ENCODE data around the gene MRPS16. TPM values are rescaled to one million over a fixed set of nuclear protein-coding genes. Genes with fewer than 3 reads are reported as not detected.

MRPS16 gene
- total and polyA plus RNA-seq, 2 of the 13 experiments (the other 11 are each of a cell fraction or from before 2014, with no cell fraction given) = 70.1 to 135 TPM

- no peaks in the 10 kb centered on the region for H3K79me2 ChIP-seq (ENCODE audit: insufficient read depth, low read length)
- no peak for TF ChIP-seq ZBTB4 (CRISPR knock-in tag; IDR thresholded peaks at IDR 0.05; ENCODE audit: borderline replicate concordance)
- no peak for TF ChIP-seq TARDBP (CRISPR knock-in tag; IDR thresholded peaks at IDR 0.05)
- TF ChIP-seq CC2D1A (CRISPR knock-in tag; IDR thresholded peaks at IDR 0.05) = no peak
- TF ChIP-seq GTF3A (CRISPR knock-in tag; conservative IDR thresholded peaks at IDR 0.05) = no peak
- TF ChIP-seq, protein P1, sequence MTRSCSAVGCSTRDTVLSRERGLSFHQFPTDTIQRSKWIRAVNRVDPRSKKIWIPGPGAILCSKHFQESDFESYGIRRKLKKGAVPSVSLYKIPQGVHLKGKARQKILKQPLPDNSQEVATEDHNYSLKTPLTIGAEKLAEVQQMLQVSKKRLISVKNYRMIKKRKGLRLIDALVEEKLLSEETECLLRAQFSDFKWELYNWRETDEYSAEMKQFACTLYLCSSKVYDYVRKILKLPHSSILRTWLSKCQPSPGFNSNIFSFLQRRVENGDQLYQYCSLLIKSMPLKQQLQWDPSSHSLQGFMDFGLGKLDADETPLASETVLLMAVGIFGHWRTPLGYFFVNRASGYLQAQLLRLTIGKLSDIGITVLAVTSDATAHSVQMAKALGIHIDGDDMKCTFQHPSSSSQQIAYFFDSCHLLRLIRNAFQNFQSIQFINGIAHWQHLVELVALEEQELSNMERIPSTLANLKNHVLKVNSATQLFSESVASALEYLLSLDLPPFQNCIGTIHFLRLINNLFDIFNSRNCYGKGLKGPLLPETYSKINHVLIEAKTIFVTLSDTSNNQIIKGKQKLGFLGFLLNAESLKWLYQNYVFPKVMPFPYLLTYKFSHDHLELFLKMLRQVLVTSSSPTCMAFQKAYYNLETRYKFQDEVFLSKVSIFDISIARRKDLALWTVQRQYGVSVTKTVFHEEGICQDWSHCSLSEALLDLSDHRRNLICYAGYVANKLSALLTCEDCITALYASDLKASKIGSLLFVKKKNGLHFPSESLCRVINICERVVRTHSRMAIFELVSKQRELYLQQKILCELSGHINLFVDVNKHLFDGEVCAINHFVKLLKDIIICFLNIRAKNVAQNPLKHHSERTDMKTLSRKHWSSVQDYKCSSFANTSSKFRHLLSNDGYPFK (CRISPR knock-in tag; IDR thresholded peaks at IDR 0.05; ENCODE audit: borderline replicate concordance) = no peak
- TF ChIP-seq HNF4A (CRISPR knock-in tag; IDR thresholded peaks at IDR 0.05) = peak; percentile 47; the same call in 1 of the 2 replicates
- TF ChIP-seq CBFB (CRISPR knock-in tag; IDR thresholded peaks at IDR 0.05) = no peak
- no peak for TF ChIP-seq FOXK2 (IDR thresholded peaks at IDR 0.05)
- TF ChIP-seq ZNF20 (CRISPR knock-in tag; IDR thresholded peaks at IDR 0.05) = no peak
- no peak for TF ChIP-seq ZC3H4 (CRISPR knock-in tag; IDR thresholded peaks at IDR 0.05; ENCODE audit: borderline replicate concordance)
- no peak for TF ChIP-seq RBFOX2 (IDR thresholded peaks at IDR 0.05; ENCODE audit: low read depth, low read length)
- peak; percentile 54 for TF ChIP-seq SOX5 (CRISPR knock-in tag; IDR thresholded peaks at IDR 0.05; ENCODE audit: borderline replicate concordance)
- TF ChIP-seq, protein P2, sequence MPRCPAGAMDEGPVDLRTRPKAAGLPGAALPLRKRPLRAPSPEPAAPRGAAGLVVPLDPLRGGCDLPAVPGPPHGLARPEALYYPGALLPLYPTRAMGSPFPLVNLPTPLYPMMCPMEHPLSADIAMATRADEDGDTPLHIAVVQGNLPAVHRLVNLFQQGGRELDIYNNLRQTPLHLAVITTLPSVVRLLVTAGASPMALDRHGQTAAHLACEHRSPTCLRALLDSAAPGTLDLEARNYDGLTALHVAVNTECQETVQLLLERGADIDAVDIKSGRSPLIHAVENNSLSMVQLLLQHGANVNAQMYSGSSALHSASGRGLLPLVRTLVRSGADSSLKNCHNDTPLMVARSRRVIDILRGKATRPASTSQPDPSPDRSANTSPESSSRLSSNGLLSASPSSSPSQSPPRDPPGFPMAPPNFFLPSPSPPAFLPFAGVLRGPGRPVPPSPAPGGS (CRISPR knock-in tag; IDR thresholded peaks at IDR 0.05) = no peak
- TF ChIP-seq PHF20 (CRISPR knock-in tag; IDR thresholded peaks at IDR 0.05) = no peak
- no peak for TF ChIP-seq SOX13 (IDR thresholded peaks at IDR 0.05)
- TF ChIP-seq SOX13 (CRISPR knock-in tag; conservative IDR thresholded peaks at IDR 0.05 in 1 of 2, IDR thresholded peaks at IDR 0.05 in 1 of 2) = peak in 1 of 2 experiments; percentile 68; a peak in 2 of 4 replicates
- TF ChIP-seq CCDC6 (CRISPR knock-in tag; IDR thresholded peaks at IDR 0.05) = no peak
- TF ChIP-seq ZBTB7B (CRISPR knock-in tag; IDR thresholded peaks at IDR 0.05) = no peak
These were observed 36.7 kb downstream of the MRPS16 start for GRCh38 chr10:73215749-73216148.

More at GRCh38 chr10:73215749-73216148, 36.7 kb downstream of the MRPS16 start:
- Histone ChIP-seq H3K27me3 (ENCODE audit: control insufficient read depth in 1 of 2, insufficient read depth in 2 of 2, low read length in 2 of 2) (no peaks in the 10 kb centered on the region), H3K4me2 (ENCODE audit: low read depth, low read length) (no peak overlapping the region), H3K9me3 (ENCODE audit: low read length) (no peaks in the 10 kb centered on the region), H4K20me1 (ENCODE audit: insufficient read depth, low read length) (no peaks in the 10 kb centered on the region), H3K4me3 (replicated peaks in 1 of 3; ENCODE audit: insufficient read depth in 1 of 3, low read depth in 2 of 3, low read length in 3 of 3) (no peak overlapping the region), H3K9ac (ENCODE audit: insufficient read depth, low read depth, low read length) (no peak overlapping the region), H3K36me3 (replicated peaks in 1 of 2; ENCODE audit: control insufficient read depth in 1 of 2, insufficient read depth in 2 of 2, low read length in 2 of 2) (no peaks in the 10 kb centered on the region), H3K27ac (ENCODE audit: extremely low read length, insufficient read depth, low read length) (no peak overlapping the region), H3K4me1 (ENCODE audit: insufficient read depth, low read length) (peaks cover 52% of the 10 kb centered on the region), H2AFZ (ENCODE audit: low read length) (no peak overlapping the region)
- CTCF ChIA-PET (ENCODE audit: low intra/inter-chr PET ratio, low total read pairs) = no interaction called here
- BruUV-seq (replicated peaks) = no TSS peak
- intact Hi-C loops (cut with micrococcal nuclease; ENCODE audit: unreplicated experiment) = no loop called here
- POLR2A ChIA-PET = no interaction called here
- in situ Hi-C loops (cut with HindIII; ENCODE audit: extremely low pct_ligation_motif_present, low pct_unique_long_range_greater_than_20kb) = no loop called here
- 61% methylated on average over 1 of the region's 1 CpG for WGBS (ENCODE audit: low lambda C conversion rate)
- no peak for ATAC-seq
- FAIRE-seq = no peak
- peak; percentile 16 for DNase-seq (ENCODE audit: low spot score)
